GM21619 (cell line): ENCODE data around the gene TNN.
A peak's percentile ranks its signal among the peaks of the same experiment; 100 is the strongest.

ENCODE experiments used
- ATAC-seq: cut with Tn5 transposase; IDR thresholded peaks from one replicate; pipeline ENCODE4 v1.9.1; 2021; ENCODE audit not compliant: unreplicated experiment

The TNN gene

DNA sequence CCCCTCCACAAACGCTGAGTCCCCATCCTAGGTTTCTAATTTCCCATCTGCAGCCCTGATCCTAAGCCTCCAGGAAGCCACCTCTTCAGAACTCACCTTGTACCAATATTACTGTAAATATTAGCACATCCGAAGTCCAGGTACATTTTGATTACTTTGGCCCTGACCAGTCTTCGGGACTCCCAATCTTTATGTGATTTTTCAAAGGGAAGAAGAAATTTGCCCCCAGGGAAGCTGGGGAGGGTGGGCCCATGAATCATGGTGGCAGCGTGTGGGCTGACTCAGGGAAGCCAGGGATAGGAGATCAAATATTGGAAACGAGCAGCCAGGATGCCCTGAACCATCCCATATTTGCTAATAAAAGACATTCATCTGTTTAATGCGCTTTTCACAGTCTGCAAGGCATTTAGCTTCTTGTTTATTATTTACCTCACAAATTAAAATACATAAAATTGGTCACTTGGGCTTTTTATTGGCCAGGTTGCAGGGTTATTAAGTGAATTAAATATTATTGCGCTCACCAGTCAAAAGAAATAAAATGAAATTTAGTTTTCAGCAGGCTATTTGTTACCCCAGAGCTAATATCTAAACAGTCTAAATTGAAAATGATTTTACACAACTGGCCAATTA, 78.4 kb downstream of the TNN start:
- ATAC-seq = no peak

DNA sequence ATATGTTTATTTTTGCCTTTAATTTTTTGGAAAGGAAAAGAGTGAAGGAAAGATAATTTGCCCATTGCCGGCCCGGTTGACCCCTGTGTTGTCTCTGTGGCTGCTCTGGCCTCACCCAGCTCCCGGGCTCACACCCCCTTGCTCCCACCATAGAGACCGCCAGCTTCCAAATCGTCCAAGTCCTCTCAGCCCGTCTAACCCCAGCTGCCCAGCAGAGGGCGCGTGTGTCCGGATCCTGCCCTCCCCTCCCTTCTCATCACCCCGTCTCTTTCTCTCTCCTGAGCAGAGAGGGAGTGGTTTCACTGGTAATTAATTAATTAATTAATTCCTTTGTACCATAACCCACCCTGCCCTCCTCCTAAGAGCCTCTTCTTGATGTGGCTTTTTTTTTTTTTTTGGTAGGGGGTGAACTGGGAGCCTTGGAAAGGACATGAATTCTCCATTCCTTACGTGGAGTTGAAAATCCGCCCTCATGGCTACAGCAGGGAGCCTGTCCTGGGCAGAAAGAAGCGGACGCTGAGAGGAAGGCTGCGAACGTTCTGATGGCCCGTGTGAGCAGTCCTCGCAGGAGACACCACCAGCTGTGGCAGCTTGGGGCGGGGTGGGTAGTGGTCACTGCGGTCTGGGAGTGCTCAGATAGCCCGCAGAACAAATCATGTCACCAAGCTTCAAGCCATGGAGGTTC, 79.0 kb downstream of the TNN start:
- peak; percentile 32 for ATAC-seq

DNA sequence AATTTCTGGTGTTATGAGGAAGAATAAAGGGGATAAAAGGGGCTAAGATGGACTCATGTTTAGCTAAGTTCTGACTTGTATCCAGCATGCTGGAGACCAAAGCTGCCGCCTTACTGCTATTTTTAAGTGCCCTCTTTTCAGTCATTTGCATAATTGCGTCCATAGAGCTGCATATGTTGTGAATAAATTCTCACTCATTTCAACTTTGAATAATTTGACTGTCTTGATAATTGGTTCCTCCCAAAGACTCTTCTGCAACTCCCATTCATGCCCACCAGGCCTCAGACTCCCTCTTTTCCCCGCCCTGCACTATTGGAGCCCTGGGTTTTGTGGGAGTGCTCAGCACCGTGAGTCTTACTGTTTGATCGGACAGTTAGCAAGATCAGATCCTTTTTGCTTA, 79.9 kb downstream of the TNN start:
- no peak for ATAC-seq

DNA sequence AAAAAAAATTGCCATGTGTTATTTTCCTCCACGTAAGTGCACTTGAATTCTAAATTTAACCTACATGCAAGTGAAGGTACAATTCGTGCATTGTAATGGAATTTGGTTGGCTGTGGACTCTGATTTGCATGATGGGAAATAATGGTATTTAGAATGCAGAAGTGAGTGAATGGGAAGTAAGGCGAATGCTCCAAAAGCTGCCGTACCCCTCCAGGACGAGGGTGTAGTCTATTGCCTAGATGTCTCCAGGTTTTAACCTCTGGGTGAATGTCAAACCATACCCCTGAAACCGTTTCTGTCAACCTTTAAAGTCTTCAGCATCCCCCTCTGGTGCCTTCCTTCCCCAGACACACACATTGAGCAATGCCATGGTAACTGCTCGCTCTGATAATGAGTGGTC, 80.4 kb downstream of the TNN start:
- ATAC-seq = no peak

DNA sequence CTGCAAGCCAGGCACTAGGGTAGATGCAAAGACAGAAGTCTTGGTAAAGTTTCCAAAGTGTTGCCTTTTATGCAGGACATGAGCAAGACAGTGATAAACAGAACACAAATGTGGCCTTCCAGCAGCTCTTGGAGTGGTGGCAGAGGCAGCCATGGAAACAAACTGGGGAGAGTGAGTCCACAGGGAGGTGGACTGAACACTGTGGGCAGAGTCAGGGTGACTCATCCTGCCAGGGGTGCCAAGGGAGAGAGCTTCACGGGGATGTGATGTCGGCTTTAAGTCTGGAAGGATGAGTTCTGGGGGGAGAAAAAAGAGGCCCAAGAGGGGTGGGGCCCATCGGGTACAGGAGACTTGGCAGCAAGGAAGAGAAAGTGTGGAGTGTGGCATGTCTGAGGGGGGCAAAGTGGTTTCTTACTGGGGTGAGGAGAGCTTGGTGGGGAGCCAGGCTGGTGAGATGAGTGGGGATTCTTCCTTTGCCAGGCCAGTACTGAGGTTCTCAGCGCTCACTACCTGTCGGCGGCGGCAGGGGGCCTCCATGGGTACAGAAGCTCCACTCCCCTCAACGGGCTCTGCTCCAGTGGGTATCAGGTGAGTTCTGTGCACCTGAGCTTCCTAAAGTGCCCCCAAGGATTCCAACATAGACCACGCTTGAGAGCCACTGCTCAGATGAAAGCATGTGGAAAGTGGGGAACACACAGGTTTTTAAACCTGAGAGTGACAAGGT, 83.1 kb downstream of the TNN start:
- ATAC-seq = no peak

DNA sequence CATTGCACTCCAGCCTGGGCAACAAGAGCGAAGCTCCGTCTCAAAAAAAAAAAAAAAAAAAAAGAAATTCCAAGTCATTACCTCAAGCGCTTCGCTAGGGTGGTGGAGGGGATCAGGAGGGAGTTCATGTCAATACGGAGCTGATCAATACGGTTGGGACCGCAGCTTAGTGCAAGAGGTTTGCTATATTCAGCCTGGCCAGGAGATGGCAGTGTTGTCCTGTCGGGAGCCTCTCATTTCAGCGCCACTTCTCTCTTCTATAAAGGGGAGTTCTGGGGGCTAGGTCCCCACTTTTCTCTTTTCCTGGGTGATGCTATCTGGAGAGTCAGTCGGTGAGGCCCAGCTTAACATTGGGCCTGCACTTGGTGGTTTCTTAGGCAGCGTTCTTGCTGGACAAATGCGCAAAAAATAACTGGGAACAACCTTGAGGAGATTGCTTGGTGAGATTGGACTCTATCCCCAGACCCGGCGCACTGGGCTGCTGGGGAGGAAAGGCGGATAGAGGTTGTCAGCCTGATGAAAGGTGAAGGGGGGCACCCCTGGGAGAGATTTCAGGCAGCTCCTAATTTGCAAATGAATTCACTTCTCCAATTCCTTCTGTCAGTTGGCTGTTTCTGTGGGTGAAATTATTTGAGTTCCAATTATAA, 84.5 kb downstream of the TNN start:
- no peak for ATAC-seq

DNA sequence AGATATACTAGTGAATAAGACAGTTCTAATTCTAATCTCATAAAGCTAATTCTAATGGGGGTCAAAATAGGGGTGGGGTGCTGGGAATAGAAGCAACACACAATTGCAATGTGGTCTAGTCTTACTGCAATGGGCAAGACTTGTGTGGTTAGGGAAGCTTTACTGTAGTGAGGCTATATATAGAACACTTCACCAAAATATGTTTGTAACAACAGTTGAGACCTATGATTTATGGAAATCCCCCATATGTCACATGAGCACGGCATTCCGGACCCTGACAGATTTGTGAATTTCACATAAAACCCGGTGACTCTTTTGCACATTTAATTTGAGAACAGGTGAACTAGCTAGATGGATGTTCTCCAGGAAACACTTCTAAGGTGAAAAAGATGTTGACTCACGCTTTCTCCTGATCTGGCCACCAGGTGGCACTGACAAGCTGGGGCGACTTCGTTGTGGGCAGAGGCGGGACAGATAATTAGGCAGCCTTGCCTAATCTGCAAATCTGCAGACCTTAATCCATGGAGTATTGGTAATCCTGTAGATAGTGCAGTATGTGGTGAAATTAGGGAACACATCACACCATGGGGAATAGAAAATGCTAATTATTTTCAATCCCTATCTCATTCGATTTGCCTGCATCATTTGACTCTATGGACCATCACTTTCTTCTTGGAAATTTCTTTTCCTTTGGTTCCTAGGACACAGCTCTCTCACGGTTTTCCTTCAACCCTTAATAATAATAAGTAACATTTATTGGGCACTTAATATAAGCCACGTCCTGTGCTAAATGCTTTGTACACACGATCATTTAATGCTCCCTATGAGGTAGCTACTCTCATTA, 87.2 kb downstream of the TNN start:
- ATAC-seq = peak; percentile 55

DNA sequence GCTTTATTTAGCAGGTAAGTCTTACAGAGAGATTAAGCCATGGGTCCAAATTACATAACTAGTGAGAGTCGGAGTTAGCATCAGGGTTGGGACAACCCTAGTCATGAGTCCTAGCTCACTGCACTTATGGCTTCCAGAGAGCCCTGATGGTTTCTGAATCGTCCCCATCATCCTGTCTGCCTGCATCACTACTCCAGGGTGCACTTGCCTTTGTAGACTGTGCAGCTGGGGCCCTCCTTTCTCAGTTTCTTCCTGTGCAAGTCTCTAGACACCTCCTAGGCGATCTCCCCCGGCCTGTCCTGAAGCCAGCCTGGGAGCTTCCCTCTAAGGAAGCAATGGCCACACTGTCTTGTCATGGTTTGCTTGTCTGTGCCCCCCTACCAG, 87.8 kb downstream of the TNN start:
- ATAC-seq = no peak

DNA sequence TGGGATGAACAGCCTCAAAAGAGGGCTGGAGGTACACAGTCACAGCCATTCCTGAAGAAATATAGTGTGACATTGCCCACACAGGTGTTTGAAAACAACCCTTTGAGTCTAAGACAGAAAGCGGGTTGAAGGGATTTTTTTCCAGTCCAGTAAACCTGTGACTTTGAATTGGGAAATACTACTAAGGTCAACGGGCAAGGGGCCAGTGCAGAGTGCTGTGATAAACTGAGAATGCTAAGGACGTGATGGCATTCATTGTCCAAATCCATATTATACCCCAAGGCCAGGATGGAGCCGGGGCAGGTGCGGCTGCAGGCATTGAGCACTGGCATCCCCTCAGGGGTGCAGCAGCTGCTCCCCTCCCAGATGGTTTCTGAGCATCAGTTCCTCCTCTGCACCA, 88.3 kb downstream of the TNN start:
- no peak for ATAC-seq

DNA sequence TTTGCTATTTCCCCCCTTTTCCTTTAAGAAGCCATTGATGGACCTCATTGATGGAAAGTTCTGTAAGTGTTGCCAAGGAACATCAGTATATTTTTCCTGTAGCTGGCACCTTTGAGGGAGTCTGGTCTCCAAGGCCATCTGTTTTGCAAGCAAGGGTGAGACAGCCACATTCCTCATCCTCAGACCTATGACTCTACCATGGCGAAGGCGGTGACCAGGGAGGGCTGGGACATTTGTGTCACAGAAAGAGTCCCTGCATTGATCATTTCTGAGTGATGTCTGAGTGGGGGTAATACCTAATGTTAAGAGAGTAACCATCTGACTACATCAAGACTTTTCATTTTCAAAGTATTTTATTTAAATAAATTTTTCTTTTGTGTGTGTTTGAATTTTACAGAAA, 89.6 kb downstream of the TNN start:
- no peak for ATAC-seq

DNA sequence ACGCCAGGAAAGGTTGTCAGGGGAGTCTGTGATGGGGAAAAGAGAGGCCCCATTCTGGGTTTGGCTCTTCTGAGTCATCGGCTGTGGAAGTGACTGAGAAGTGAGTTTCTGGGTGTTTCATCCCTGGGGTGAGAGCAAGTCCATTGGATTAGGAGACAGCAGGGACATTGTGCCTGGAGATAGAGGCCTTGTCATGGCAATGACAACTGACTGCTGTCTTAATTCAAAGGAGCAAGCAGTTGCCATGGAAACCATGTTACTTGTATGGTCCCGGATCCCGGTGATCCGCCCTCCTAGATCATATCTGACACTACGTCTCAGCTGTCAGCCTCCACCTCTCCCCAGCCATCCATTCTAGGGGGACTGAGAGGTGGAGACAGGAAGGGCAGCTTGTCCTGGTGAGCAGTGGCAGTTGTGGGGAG, 90.5 kb downstream of the TNN start:
- ATAC-seq = no peak

DNA sequence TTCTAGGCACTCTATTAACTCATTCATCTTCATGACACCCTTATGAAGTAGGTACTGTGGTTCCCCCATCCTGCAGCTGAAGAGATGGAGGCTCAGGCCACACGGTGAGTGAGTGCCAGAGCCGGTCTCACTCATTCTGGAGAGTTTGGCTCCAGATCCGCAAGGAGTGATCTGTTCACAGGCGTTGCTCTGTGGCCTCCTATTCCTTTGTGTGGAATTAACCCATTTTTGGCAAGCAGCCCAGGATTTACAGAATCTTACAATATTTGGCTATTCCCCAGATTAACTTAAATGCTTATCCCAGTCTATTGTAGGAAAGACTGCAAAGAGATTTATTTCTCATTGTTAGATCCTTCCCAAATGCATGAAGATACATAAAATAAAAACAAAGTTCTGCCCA, 95.3 kb downstream of the TNN start:
- ATAC-seq = no peak

DNA sequence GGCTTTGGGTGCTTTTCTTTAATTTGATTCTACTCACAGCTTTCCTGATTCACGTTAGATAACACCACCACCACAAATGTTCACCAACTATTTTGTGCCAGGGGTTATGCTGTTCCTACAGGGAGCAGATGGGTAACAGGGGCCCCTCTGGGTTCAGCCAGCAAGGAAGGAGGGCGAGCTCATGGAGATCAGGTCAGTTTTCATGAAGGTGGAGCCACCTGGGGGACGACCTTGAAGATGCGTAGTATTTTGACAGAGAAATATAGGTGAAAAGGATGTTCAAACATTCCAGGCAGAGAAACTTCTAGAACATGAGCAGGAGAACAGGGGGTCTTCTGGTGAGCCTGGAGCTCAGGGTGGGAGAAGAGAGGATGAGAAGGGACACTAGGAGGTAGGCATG, 96.1 kb downstream of the TNN start:
- no peak for ATAC-seq

DNA sequence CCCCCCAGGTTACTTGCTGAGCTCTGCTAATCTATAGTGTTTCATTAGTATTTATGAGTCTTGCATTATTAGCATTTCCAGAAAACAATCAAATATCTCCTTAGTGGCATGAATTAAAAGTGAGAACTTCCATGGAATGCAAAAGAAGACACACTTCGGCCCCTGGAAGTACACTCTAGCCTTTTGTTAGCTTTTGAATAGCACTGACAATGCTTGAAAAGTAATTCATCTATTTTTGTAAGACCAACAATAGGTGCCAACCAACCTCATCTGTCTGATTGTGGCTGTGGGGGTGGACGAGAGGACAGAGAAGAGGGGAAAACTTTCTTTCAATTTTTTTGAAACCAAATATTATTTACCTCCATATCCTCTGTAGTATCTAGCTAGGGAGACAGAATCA, 97.1 kb downstream of the TNN start:
- ATAC-seq = no peak

DNA sequence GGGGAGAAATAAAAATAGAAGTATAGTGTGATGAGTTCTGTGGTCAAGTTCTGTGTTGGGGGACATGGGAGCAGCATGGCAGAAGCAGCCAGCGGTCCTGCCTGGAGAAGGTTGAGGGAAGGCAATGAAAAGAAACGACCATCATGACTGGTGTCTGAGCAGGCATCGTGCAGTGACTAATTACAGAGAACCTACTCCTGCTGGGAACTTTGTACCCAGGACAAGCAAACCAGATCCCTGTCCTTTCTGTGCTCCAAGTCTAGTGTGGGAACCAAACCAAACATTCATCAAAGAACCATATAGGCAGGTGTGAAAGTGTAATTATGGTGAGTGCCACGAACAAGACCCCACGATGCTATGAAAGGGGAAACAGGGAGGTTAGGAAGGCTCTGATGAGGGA, 99.1 kb downstream of the TNN start:
- no peak for ATAC-seq

DNA sequence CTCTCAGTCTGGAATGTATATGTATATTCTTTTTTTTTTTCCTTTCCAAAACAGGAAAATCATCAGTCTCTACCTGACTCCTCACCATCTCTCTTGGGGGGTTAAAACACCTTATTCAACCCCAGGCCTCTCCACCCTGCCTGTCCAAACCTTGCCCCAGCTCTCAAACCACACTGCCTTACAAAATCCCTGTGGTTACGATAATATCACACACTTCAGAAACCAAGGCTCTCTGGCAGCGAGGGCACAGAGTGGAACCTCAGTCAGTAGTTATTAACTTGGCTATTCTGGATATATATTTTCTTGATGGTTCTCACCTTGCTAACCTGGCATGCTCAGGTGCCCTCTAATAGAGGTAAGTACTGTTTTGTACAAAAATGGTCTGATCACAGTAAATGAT, 100.2 kb downstream of the TNN start:
- no peak for ATAC-seq

DNA sequence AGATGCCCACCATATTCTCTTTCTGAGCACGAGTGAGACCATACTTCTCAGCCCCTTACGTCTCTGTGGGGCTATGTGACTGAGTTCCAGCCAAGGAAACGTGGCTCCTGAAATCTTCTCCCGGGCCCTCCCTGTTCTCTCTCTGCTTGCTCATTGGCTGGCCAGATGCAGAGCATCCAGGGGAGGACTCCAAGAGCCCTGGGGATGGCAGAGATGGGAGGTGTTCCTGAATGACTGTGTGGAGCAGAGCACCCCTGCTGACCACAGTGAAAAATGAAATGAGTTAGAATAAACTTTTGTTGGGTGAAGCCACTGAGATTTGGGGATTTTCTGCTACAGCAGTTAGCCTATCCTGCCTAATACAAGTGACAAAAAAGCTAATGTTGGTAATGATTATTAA, 101.1 kb downstream of the TNN start:
- no peak for ATAC-seq

DNA sequence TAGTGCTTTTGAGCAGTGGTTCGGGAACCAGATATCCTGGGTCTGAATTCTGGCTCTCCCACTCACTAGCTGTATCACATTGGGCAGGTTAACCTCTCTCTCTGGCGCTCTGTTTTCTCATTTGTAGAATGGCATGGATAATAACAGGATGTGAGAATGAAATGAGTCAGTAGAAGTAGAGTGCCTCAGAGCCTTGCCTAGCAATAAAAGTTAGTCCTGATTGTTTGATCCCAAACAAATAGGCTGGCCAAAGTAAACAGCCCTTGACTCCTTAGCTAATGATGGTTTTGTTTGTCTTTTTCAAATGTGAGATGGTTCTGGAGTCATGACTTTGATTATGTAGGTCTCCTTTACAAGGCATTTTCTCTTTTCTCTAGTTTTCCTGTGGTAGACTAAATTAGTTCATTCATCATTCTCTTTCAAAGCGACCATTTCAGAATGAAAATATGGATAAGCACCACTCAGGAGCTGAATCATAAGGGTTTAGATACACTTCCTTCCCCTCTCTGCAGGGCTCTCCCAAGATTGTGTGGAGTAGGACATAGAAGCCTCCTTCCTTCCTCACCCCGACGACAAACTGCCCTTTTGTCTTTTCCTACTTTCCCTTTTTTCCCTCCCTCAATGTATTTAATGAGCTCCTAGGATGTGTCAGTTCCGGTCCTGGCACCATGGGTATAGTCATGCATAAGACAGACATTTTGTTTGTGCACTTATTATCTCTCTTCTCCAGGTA, 101.8 kb downstream of the TNN start:
- no peak for ATAC-seq

DNA sequence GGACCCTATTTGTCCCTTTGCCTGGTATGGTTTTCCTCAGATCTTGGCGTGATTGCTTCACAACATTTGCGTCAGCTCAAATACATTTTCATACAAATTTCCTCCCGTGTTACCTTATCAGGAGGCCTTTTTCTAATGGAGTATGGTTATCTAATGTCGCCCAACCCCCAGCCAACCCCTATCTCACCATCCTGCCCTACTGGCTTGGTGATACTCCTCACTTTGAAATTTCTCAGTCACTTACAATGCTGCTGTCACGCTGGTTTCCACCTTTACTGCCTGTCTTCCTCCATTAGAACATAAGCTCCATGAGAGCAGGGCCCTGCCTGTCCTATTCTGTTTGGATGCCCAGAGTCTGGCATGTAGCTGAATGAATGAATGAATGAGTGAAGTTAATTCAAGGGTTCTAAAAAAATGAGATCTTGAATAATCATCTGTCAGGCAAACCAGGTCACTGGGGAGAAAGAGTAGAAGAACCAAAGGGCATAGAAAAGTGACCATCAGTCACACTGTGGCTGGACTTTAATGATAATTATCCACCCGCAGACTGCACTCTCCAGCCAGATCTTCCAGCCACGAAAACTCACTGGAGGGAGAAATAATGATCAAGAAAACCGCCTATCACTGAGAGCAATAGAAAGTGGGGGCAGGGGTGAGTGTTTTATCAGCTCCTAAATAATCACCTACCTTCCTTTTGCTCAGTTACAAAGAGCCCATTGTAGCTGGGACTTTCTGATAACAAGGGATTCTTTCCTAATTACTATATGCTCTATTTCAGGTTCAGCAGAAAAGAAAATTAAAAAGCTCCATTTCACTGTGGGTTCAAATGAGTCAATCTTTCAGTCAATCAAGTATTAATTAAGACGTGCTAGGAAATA, 103.6 kb downstream of the TNN start:
- no peak for ATAC-seq
